OCI-LY7 (cell line): ENCODE measurements around the gene GRB10. TPM values are rescaled to one million over a fixed set of nuclear protein-coding genes. Genes with fewer than 3 reads are reported as not detected.

Source experiments
- BruUV-seq: library from RNA; stranded (reverse); fragments of 400-500 nt; replicated peaks from 2 replicates; lab custom pipeline; 2021; lab: Mats Ljungman, UMichigan
- CTCF ChIA-PET: fragments of 300-600 bp; sonication (Branson Sonifier 250); formaldehyde crosslinking; loops from one replicate; lab custom pipeline; 2022; ENCODE audit warnings: antibody characterized with exemption; ENCODE audit not compliant: unreplicated experiment; lab: Charles Lee
- POLR2A ChIA-PET: fragments of 300-600 bp; sonication (Branson Sonifier 250); formaldehyde crosslinking; loops from one replicate; lab custom pipeline; 2022; ENCODE audit warnings: antibody characterized with exemption; lab: Charles Lee
- DNase-seq: peaks from one replicate; pipeline ENCODE4 v3.0.0-alpha.2; 2015; ENCODE audit warnings: low spot score
- H2AFZ ChIP-seq: fragments of 200-600 bp; sonication (generic), shearing (Covaris generic); 2 replicates; pipeline ENCODE4 v1.6.1; 2014; ENCODE audit warnings: mild to moderate bottlenecking, antibody characterized with exemption, low read length, moderate library complexity
- H3K27ac ChIP-seq: fragments of 200-600 bp; sonication (generic); 2 replicates; pipeline ENCODE4 v1.5.1; 2014; ENCODE audit warnings: mixed run types, low read depth, mild to moderate bottlenecking, moderate library complexity, low read length, inconsistent platforms; ENCODE audit not compliant: poor library complexity, severe bottlenecking
- H3K36me3 ChIP-seq: fragments of 200-600 bp; sonication (generic); 2 replicates; pipeline ENCODE4 v1.6.1; 2014; ENCODE audit warnings: mild to moderate bottlenecking, antibody characterized with exemption, low read length, moderate library complexity, mixed read lengths; ENCODE audit not compliant: insufficient read depth
- H3K4me1 ChIP-seq: fragments of 200-600 bp; sonication (generic); 2 replicates; pipeline ENCODE4 v1.5.1; 2014; ENCODE audit warnings: mild to moderate bottlenecking, low read length; ENCODE audit not compliant: insufficient read depth, poor library complexity, severe bottlenecking
- H3K4me2 ChIP-seq: fragments of 200-600 bp; sonication (generic); 2 replicates; pipeline ENCODE4 v1.6.1; 2014; ENCODE audit warnings: mild to moderate bottlenecking, low read length
- H3K4me3 ChIP-seq: fragments of 200-600 bp; sonication (generic); 2 replicates; pipeline ENCODE4 v1.5.1; 2014; ENCODE audit warnings: mild to moderate bottlenecking, low read depth, low read length; ENCODE audit not compliant: poor library complexity, severe bottlenecking
- H3K79me2 ChIP-seq: fragments of 200-600 bp; sonication (generic); 2 replicates; pipeline ENCODE4 v1.6.1; 2016; ENCODE audit warnings: low read depth, mild to moderate bottlenecking, low read length, moderate library complexity, mixed read lengths; ENCODE audit not compliant: insufficient read depth
- H3K9me2 ChIP-seq: fragments of 200-600 bp; sonication (generic); 2 replicates; pipeline ENCODE4 v1.6.1; 2016; ENCODE audit warnings: mild to moderate bottlenecking, low read length, mixed read lengths; ENCODE audit not compliant: insufficient read depth
- H3K9me3 ChIP-seq: fragments of 200-600 bp; sonication (generic); 2 replicates; pipeline ENCODE4 v1.6.1; 2014; ENCODE audit warnings: mild to moderate bottlenecking, mixed run types, low read length, mixed read lengths
- H4K20me1 ChIP-seq: fragments of 200-600 bp; sonication (generic); 2 replicates; pipeline ENCODE4 v1.6.1; 2014; ENCODE audit warnings: mild to moderate bottlenecking, antibody characterized with exemption, low read length, moderate library complexity, mixed read lengths; ENCODE audit not compliant: insufficient read depth
- EZH2phosphoT487 ChIP-seq: fragments of 200-600 bp; sonication (generic); IDR thresholded peaks from 2 replicates; pipeline ENCODE4 v1.6.1; 2018; ENCODE audit warnings: low read depth, borderline replicate concordance, mild to moderate bottlenecking, mixed run types, antibody characterized with exemption, low read length, moderate library complexity, mixed read lengths
- intact Hi-C: fragments of 100-400 bp; cut with micrococcal nuclease; formaldehyde crosslinking; loops from one replicate; pipeline ENCODE4 v1.10.0; 2022; ENCODE audit not compliant: unreplicated experiment
- total RNA-seq, 2 experiments: library from RNA; depleted of rRNA in 1 of 2; stranded (reverse); fragments of >200 nt in 1 of 2; shearing (Covaris generic) in 1 of 2; gene quantifications; 2 replicates each; pipeline ENCODE4 v1.2.3, GENCODE V29; 2014 to 2022
- TF ChIP-seq, protein P1 (sequence below): fragments of 200-600 bp; sonication (generic); conservative IDR thresholded peaks from 2 replicates; pipeline ENCODE4 v1.5.1; 2014; ENCODE audit warnings: mild to moderate bottlenecking, antibody characterized with exemption, low read length, moderate library complexity, mixed read lengths

GRB10 gene
- total RNA-seq, 2 experiments from 2014 or later, result not detected

DNA sequence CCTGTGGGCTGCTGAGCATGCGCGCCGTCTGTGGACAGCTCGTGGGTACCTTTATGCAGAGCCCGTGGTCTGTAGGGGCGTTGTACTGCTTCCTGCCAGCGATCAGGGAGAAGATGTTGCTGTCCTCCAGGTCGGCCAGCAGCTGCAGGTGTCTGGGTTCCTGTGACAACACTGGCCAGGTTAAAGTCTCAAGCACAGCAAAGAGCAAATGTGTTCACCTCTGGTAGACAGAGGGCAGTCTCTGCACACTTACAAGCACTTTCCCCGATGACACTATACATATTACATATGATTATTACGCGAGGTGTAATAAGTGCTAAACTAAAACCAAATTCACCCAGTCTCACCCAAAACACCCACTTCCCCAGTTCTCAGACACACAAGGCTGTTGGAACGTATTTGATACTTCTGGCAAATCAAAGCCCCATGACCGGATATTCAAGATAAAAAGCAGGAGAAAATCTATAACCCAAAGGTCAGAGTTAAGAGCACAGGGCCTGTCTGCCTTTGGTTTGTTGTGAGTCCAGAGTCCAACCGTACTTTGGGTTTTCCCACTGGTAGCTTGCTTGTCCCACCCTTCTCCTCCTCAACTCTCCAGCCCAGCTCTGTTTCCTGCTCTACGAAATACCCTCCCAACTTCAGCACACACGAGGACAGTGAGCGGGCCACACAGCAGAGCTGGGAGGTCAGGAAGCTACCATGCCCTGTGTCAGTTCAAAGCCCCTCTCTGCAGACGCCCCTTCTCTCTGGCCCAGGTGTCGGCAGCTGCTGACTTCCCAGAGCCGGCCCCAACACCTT is 167.8 kb downstream of the GRB10 start:
- Histone ChIP-seq H3K9me3 (no peaks in the 10 kb centered on the region), H3K4me2 (no peak overlapping the region), H3K4me3 (no peak overlapping the region), H2AFZ (no peak overlapping the region), H3K4me1 (no peaks in the 10 kb centered on the region), H3K79me2 (no peaks in the 10 kb centered on the region), H4K20me1 (no peaks in the 10 kb centered on the region), H3K9me2 (no peaks in the 10 kb centered on the region), H3K27ac (no peak overlapping the region), H3K36me3 (no peaks in the 10 kb centered on the region)
- DNase-seq, result peak; percentile 15
- TF ChIP-seq EZH2phosphoT487, result no peak
- TF ChIP-seq, protein P1, sequence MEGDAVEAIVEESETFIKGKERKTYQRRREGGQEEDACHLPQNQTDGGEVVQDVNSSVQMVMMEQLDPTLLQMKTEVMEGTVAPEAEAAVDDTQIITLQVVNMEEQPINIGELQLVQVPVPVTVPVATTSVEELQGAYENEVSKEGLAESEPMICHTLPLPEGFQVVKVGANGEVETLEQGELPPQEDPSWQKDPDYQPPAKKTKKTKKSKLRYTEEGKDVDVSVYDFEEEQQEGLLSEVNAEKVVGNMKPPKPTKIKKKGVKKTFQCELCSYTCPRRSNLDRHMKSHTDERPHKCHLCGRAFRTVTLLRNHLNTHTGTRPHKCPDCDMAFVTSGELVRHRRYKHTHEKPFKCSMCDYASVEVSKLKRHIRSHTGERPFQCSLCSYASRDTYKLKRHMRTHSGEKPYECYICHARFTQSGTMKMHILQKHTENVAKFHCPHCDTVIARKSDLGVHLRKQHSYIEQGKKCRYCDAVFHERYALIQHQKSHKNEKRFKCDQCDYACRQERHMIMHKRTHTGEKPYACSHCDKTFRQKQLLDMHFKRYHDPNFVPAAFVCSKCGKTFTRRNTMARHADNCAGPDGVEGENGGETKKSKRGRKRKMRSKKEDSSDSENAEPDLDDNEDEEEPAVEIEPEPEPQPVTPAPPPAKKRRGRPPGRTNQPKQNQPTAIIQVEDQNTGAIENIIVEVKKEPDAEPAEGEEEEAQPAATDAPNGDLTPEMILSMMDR, result peak; percentile 58
- CTCF ChIA-PET, result no interaction called here
- intact Hi-C loops, result no loop called here
- no TSS peak for BruUV-seq
- POLR2A ChIA-PET, result interaction anchor here (0.8 to 0.9 kb wide), 2 partner anchors 66 to 241 kb away, joined by 3 read pairs; no protein-coding TSS in a partner anchor

DNA sequence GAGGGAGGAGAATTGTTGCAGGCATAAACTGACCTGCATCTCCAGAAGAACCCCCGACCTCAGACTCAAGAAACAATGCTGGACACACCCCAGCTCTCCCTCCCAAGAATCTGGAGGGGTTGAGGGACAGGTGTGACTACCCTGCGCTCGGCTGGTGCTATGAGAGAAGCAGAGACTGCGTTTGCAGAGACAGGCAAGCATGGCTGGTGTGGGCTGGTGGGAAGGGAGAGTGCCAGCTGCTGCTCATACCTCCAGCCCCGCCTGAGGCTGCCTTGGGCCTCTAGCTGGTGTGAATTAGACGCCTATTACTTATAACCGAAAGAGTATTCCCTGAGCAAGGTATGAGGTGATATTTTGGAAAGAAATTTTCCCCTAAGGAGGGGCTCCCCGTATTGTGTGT is 169.2 kb downstream of the GRB10 start:
- H3K4me1 ChIP-seq, result no peaks in the 10 kb centered on the region
- DNase-seq, result no peak
- POLR2A ChIA-PET, result interaction anchor here (1.0 kb wide), 1 partner anchor 16 kb away, joined by 3 read pairs; no protein-coding TSS in a partner anchor
- H3K4me2 ChIP-seq, result no peak overlapping the region
- no peak overlapping the region for H3K27ac ChIP-seq
- BruUV-seq, result no TSS peak
- TF ChIP-seq, protein P1, result no peak
- TF ChIP-seq EZH2phosphoT487, result no peak
- no peaks in the 10 kb centered on the region for H3K36me3 ChIP-seq
- H3K79me2 ChIP-seq, result no peaks in the 10 kb centered on the region
- intact Hi-C loops, result no loop called here
- H3K9me3 ChIP-seq, result no peaks in the 10 kb centered on the region
- H4K20me1 ChIP-seq, result no peaks in the 10 kb centered on the region
- no peaks in the 10 kb centered on the region for H3K9me2 ChIP-seq
- no peak overlapping the region for H3K4me3 ChIP-seq
- H2AFZ ChIP-seq, result no peak overlapping the region
- CTCF ChIA-PET, result no interaction called here

DNA sequence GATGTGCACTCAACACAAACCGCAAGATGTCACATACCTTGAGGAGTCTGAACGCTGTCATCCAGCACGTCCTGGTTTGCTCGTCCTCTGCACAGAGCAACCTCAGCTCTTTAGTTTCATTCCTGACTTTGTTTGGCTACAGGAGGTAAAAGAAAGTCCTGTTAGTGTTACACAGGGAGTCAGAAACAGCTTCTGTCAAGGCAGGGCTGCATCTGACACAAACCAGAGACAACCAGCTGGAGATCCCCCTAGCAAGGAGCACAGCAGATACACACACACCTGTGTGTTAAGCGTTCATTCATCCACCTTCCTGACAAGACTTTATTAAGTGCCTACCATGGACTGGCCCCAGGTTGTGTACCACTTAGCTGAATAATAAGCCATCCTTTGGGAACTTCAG is 170.0 kb downstream of the GRB10 start:
- H3K9me2 ChIP-seq, result no peaks in the 10 kb centered on the region
- BruUV-seq, result no TSS peak
- ChIA-PET POLR2A (interaction anchor here (1.0 kb wide), 1 partner anchor 16 kb away, joined by 3 read pairs; no protein-coding TSS in a partner anchor), CTCF (no interaction called here)
- no peaks in the 10 kb centered on the region for H3K9me3 ChIP-seq
- H2AFZ ChIP-seq, result no peak overlapping the region
- no peaks in the 10 kb centered on the region for H4K20me1 ChIP-seq
- no peak for DNase-seq
- TF ChIP-seq, protein P1, result no peak
- no peak for TF ChIP-seq EZH2phosphoT487
- no peaks in the 10 kb centered on the region for H3K79me2 ChIP-seq
- no peak overlapping the region for H3K27ac ChIP-seq
- no peaks in the 10 kb centered on the region for H3K36me3 ChIP-seq
- no peak overlapping the region for H3K4me2 ChIP-seq
- intact Hi-C loops, result no loop called here
- H3K4me1 ChIP-seq, result no peaks in the 10 kb centered on the region
- no peak overlapping the region for H3K4me3 ChIP-seq
